Keratinocyte (primary cell): ENCODE results near the gene ZNF850. TPM values are rescaled to one million over a fixed set of nuclear protein-coding genes. Genes with fewer than 3 reads are reported as not detected.

Experiments
- DNase-seq: peaks from one replicate; pipeline ENCODE4 v3.0.0-alpha.2; 2011; ENCODE audit warnings: low read depth, missing footprints, low spot score
- FAIRE-seq: peaks from 2 replicates; lab custom pipeline; 2011; peaks lifted over from hg19 to GRCh38; lab: Jason Lieb, UNC
- H2AFZ ChIP-seq: 2 replicates; pipeline ENCODE4 v1.6.0; 2012; ENCODE audit warnings: low read length, control low read depth, inconsistent platforms; ENCODE audit not compliant: control insufficient read depth
- H3K27ac ChIP-seq: 2 replicates; pipeline ENCODE4 v1.5.1; 2011; ENCODE audit warnings: low read length; ENCODE audit not compliant: control insufficient read depth, insufficient read depth
- H3K27me3 ChIP-seq: 3 replicates; pipeline ENCODE4 v1.6.0; 2011; ENCODE audit warnings: low read length; ENCODE audit not compliant: control insufficient read depth, insufficient read depth; ENCODE audit errors: extremely low read depth
- H3K36me3 ChIP-seq, 2 experiments: 2 replicates in 1 of 2; 3 replicates in 1 of 2; pipeline ENCODE4 v1.5.1; 2011; ENCODE audit warnings: low read length in 2 of 2, mild to moderate bottlenecking in 1 of 2; ENCODE audit not compliant: control insufficient read depth in 2 of 2, insufficient read depth in 2 of 2; ENCODE audit errors: extremely low read depth in 1 of 2
- H3K4me1 ChIP-seq: 3 replicates; pipeline ENCODE4 v1.5.1; 2011; ENCODE audit warnings: low read length; ENCODE audit not compliant: control insufficient read depth, insufficient read depth; ENCODE audit errors: extremely low read depth
- H3K4me2 ChIP-seq: 3 replicates; pipeline ENCODE4 v1.6.0; 2011; ENCODE audit warnings: low read depth, low read length; ENCODE audit not compliant: control insufficient read depth, insufficient read depth; ENCODE audit errors: extremely low read depth
- H3K4me3 ChIP-seq, 3 experiments: fragments of 200-600 bp in 1 of 3; sonication (generic) in 1 of 3; 2 replicates in 2 of 3; 3 replicates in 1 of 3; pipeline ENCODE4 v1.5.1; 2011 to 2016; ENCODE audit warnings: low read length in 3 of 3, mild to moderate bottlenecking in 3 of 3, control low read depth in 2 of 3, inconsistent platforms in 1 of 3, low read depth in 1 of 3, mixed read lengths in 1 of 3, mixed run types in 1 of 3, moderate library complexity in 1 of 3; ENCODE audit not compliant: control insufficient read depth in 2 of 3, insufficient read depth in 2 of 3; ENCODE audit errors: extremely low read depth in 1 of 3
- H3K79me2 ChIP-seq: 2 replicates; pipeline ENCODE4 v1.6.0; 2012; ENCODE audit warnings: low read length; ENCODE audit not compliant: control insufficient read depth, insufficient read depth
- H3K9ac ChIP-seq: 3 replicates; pipeline ENCODE4 v1.6.0; 2011; ENCODE audit warnings: low read length; ENCODE audit not compliant: control insufficient read depth, insufficient read depth; ENCODE audit errors: extremely low read depth
- H3K9me1 ChIP-seq: 3 replicates; pipeline ENCODE4 v1.6.0; 2011; ENCODE audit warnings: low read length; ENCODE audit not compliant: control insufficient read depth, insufficient read depth; ENCODE audit errors: extremely low read depth
- H3K9me3 ChIP-seq: 2 replicates; pipeline ENCODE4 v1.5.1; 2012; ENCODE audit warnings: low read depth, low read length; ENCODE audit not compliant: control insufficient read depth
- H4K20me1 ChIP-seq: 3 replicates; pipeline ENCODE4 v1.6.0; 2011; ENCODE audit warnings: low read length; ENCODE audit not compliant: control insufficient read depth, insufficient read depth; ENCODE audit errors: extremely low read depth
- CTCF ChIP-seq, 3 experiments: IDR thresholded peaks in 1 of 3; conservative IDR thresholded peaks in 1 of 3; optimal IDR thresholded peaks in 1 of 3; 2 replicates in 2 of 3; 3 replicates in 1 of 3; pipeline versions ENCODE3 to v1.5.1; 2011; ENCODE audit warnings: low read length in 3 of 3, mild to moderate bottlenecking in 3 of 3, moderate library complexity in 2 of 3, control low read depth in 1 of 3, inconsistent platforms in 1 of 3; ENCODE audit not compliant: insufficient read depth in 2 of 3; ENCODE audit errors: extremely low read depth in 1 of 3
- EZH2 ChIP-seq: IDR thresholded peaks from one replicate; pipeline ENCODE4 v1.6.1; 2012; ENCODE audit warnings: inconsistent platforms, mild to moderate bottlenecking, low read length, moderate library complexity
- dilution Hi-C: fragments of 300-500 bp; cut with MboI; formaldehyde crosslinking; loops from one replicate; pipeline ENCODE4 v1.7.0; 2020; ENCODE audit warnings: low sequenced_read_pairs; ENCODE audit not compliant: extremely low pct_ligation_motif_present
- polyA plus RNA-seq, 5 experiments: library from polyadenylated mRNA; depleted of rRNA in 3 of 5; stranded (reverse) in 3 of 5; stranded (forward) in 1 of 5; unstranded in 1 of 5; fragments of >200 nt; gene quantifications; 1 replicate in 1 of 5; 2 replicates in 3 of 5; 3 replicates in 1 of 5; pipeline versions ENCODE4 v1.2.1 to v1.2.3, GENCODE V29; 2011 to 2012; ENCODE audit warnings: missing spikeins in 2 of 5, low read depth in 1 of 5, low replicate concordance in 1 of 5

Gene ZNF850
- polyA plus RNA-seq, 1 donor (not counting 4 experiments of a cell fraction or from before 2014, with no cell fraction given) = 1.4 TPM

GRCh38 chr19:36687214-36688056, 85.2 kb downstream of the ZNF850 start, which contains the start of gene ZNF567:
ZNF567 (plus strand) TSS chr19:36687612; CDS start chr19:36694868, 7,256 bp downstream.
- DNase-seq (peak; percentile 79), FAIRE-seq (no peak)
- Histone ChIP-seq H3K36me3 (peaks cover 2 to 18% of the 10 kb centered on the region in 2 experiments), H3K4me2 (peak within 1 kb of the TSS; percentile 97), H3K27me3 (no peaks in the 10 kb centered on the region), H4K20me1 (no peaks in the 10 kb centered on the region), H3K27ac (peak within 1 kb of the TSS; percentile 72), H2AFZ (peak within 1 kb of the TSS; percentile 96), H3K4me3 (peak within 1 kb of the TSS; percentile 80 to 94 (median 91)), H3K9me3 (no peaks in the 10 kb centered on the region), H3K9ac (peak within 1 kb of the TSS; percentile 89), H3K79me2 (peaks cover 28% of the 10 kb centered on the region), H3K9me1 (no peaks in the 10 kb centered on the region), H3K4me1 (no peaks in the 10 kb centered on the region)
- TF ChIP-seq CTCF (optimal IDR thresholded peaks at IDR 0.05 in 1 of 3, IDR thresholded peaks at IDR 0.05 in 1 of 3, conservative IDR thresholded peaks at IDR 0.05 in 1 of 3; ENCODE audit: extremely low read depth in 1 of 3, insufficient read depth in 2 of 3, low read length in 3 of 3) (no peak), EZH2 (no peak)
- dilution Hi-C loops = no loop called here

- dilution Hi-C loops = no loop called here
- Histone ChIP-seq H3K27ac (peak overlapping the region; percentile 5), H3K4me3 (peak overlapping the region; percentile 80 to 94 (median 91)), H3K9me3 (no peaks in the 10 kb centered on the region), H3K9ac (peak overlapping the region; percentile 62), H2AFZ (peak overlapping the region; percentile 96), H3K79me2 (peaks cover 28% of the 10 kb centered on the region), H3K36me3 (peaks cover 2 to 15% of the 10 kb centered on the region in 2 experiments), H3K4me1 (no peaks in the 10 kb centered on the region), H4K20me1 (no peaks in the 10 kb centered on the region), H3K9me1 (no peaks in the 10 kb centered on the region), H3K27me3 (no peaks in the 10 kb centered on the region), H3K4me2 (peak overlapping the region; percentile 84)
- DNase-seq (no peak), FAIRE-seq (peak; percentile 34)
- TF ChIP-seq CTCF (optimal IDR thresholded peaks at IDR 0.05 in 1 of 3, IDR thresholded peaks at IDR 0.05 in 1 of 3, conservative IDR thresholded peaks at IDR 0.05 in 1 of 3; ENCODE audit: extremely low read depth in 1 of 3, insufficient read depth in 2 of 3, low read length in 3 of 3) (no peak), EZH2 (no peak)
These were observed 86.0 kb downstream of the ZNF850 start for GRCh38 chr19:36686365-36687213.
